Hepatocyte (in vitro differentiated cells): ENCODE results near the gene CRTAP. TPM values are rescaled to one million over a fixed set of nuclear protein-coding genes. Genes with fewer than 3 reads are reported as not detected.

ENCODE experiments used
- DNase-seq: peaks from one replicate; pipeline ENCODE4 v3.0.0-alpha.2; 2016; ENCODE audit warnings: low spot score
- H2AFZ ChIP-seq: fragments of 200-600 bp; sonication (generic); 2 replicates; pipeline ENCODE4 v1.6.0; 2016; ENCODE audit warnings: antibody characterized with exemption, mild to moderate bottlenecking
- H3K27ac ChIP-seq: fragments of 200-600 bp; sonication (generic); 2 replicates; pipeline ENCODE4 v1.5.1; 2016; ENCODE audit warnings: mild to moderate bottlenecking
- H3K27me3 ChIP-seq: fragments of 200-600 bp; sonication (generic); 2 replicates; pipeline ENCODE4 v1.6.1; 2016
- H3K36me3 ChIP-seq: fragments of 200-600 bp; sonication (generic); replicated peaks from 2 replicates; pipeline ENCODE4 v1.5.1; 2016; ENCODE audit warnings: low read depth; ENCODE audit not compliant: insufficient read depth
- H3K4me1 ChIP-seq: fragments of 200-600 bp; sonication (generic); 2 replicates; pipeline ENCODE4 v1.5.1; 2016; ENCODE audit warnings: mild to moderate bottlenecking, moderate library complexity; ENCODE audit not compliant: insufficient read depth
- H3K4me2 ChIP-seq: fragments of 200-600 bp; sonication (generic); 2 replicates; pipeline ENCODE4 v1.6.0; 2016
- H3K4me3 ChIP-seq: fragments of 200-600 bp; sonication (generic); 2 replicates; pipeline ENCODE4 v1.5.1; 2016; ENCODE audit warnings: mild to moderate bottlenecking
- H3K79me2 ChIP-seq: fragments of 200-600 bp; sonication (generic); 2 replicates; pipeline ENCODE4 v1.6.0; 2017; ENCODE audit warnings: mild to moderate bottlenecking
- H3K9me2 ChIP-seq: fragments of 200-600 bp; sonication (generic); replicated peaks from 2 replicates; pipeline ENCODE4 v1.6.0; 2017; ENCODE audit warnings: mild to moderate bottlenecking; ENCODE audit not compliant: insufficient read depth
- H3K9me3 ChIP-seq: fragments of 200-600 bp; sonication (generic); 2 replicates; pipeline ENCODE4 v1.5.1; 2016; ENCODE audit warnings: low read depth, mild to moderate bottlenecking
- H4K20me1 ChIP-seq: fragments of 200-600 bp; sonication (generic); 2 replicates; pipeline ENCODE4 v1.6.0; 2016; ENCODE audit warnings: mild to moderate bottlenecking; ENCODE audit not compliant: insufficient read depth, poor library complexity, severe bottlenecking
- EZH2 ChIP-seq: fragments of 200-600 bp; sonication (generic); IDR thresholded peaks from 2 replicates; pipeline ENCODE4 v1.6.1; 2016; ENCODE audit warnings: antibody characterized with exemption, mild to moderate bottlenecking, borderline replicate concordance
- EZH2phosphoT487 ChIP-seq: fragments of 200-600 bp; sonication (generic); IDR thresholded peaks from one replicate; pipeline ENCODE4 v1.6.1; 2018; ENCODE audit warnings: antibody characterized with exemption, mild to moderate bottlenecking, low read depth, moderate library complexity; ENCODE audit not compliant: unreplicated experiment, severe bottlenecking
- WGBS: methylation state at CpG from one replicate; pipeline ENCODE4 v1.1.6; 2016; ENCODE audit warnings: low lambda C conversion rate; ENCODE audit errors: missing lambda C conversion rate; 5-methylcytosine and 5-hydroxymethylcytosine counted together
- polyA plus RNA-seq: library from polyadenylated mRNA; unstranded; fragments of >200 nt; fragmentation: Nextera tagmentation; extraction: Ambion mirVana; gene quantifications from 2 replicates; pipeline ENCODE4 v1.2.1, GENCODE V29; 2016
- total RNA-seq: library from RNA; depleted of rRNA; stranded (reverse); fragments of >200 nt; gene quantifications from 2 replicates; pipeline ENCODE4 v1.2.3, GENCODE V29; 2014
- TF ChIP-seq, protein P1 (sequence below): fragments of 200-600 bp; sonication (generic); IDR thresholded peaks from 2 replicates; pipeline ENCODE4 v1.5.1; 2016; ENCODE audit warnings: antibody characterized with exemption, mild to moderate bottlenecking; ENCODE audit not compliant: poor library complexity

The CRTAP gene
- total and polyA plus RNA-seq, 2 experiments from 2014 or later: 127 to 178 TPM

GRCh38 chr3:33083958-33084357, 29.9 kb upstream of the CRTAP start:
- H3K4me2 ChIP-seq: no peak overlapping the region
- WGBS: 31% methylated on average over 2 of the region's 2 CpGs
- H4K20me1 ChIP-seq: peaks cover 17% of the 10 kb centered on the region
- H3K9me3 ChIP-seq: no peaks in the 10 kb centered on the region
- H3K36me3 ChIP-seq: no peaks in the 10 kb centered on the region
- no peaks in the 10 kb centered on the region for H3K27me3 ChIP-seq
- no peaks in the 10 kb centered on the region for H3K4me1 ChIP-seq
- no peak overlapping the region for H2AFZ ChIP-seq
- H3K79me2 ChIP-seq: peaks cover 87% of the 10 kb centered on the region
- no peak for DNase-seq
- TF ChIP-seq EZH2phosphoT487 (no peak), EZH2 (no peak)
- TF ChIP-seq, protein P1, sequence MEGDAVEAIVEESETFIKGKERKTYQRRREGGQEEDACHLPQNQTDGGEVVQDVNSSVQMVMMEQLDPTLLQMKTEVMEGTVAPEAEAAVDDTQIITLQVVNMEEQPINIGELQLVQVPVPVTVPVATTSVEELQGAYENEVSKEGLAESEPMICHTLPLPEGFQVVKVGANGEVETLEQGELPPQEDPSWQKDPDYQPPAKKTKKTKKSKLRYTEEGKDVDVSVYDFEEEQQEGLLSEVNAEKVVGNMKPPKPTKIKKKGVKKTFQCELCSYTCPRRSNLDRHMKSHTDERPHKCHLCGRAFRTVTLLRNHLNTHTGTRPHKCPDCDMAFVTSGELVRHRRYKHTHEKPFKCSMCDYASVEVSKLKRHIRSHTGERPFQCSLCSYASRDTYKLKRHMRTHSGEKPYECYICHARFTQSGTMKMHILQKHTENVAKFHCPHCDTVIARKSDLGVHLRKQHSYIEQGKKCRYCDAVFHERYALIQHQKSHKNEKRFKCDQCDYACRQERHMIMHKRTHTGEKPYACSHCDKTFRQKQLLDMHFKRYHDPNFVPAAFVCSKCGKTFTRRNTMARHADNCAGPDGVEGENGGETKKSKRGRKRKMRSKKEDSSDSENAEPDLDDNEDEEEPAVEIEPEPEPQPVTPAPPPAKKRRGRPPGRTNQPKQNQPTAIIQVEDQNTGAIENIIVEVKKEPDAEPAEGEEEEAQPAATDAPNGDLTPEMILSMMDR: no peak
- H3K4me3 ChIP-seq: no peak overlapping the region
- no peak overlapping the region for H3K27ac ChIP-seq
- no peaks in the 10 kb centered on the region for H3K9me2 ChIP-seq

GRCh38 chr3:33088691-33089090, 25.1 kb upstream of the CRTAP start:
- Histone ChIP-seq H4K20me1 (peaks cover 31% of the 10 kb centered on the region), H3K9me3 (no peaks in the 10 kb centered on the region), H3K27ac (no peak overlapping the region), H3K4me1 (no peaks in the 10 kb centered on the region), H2AFZ (no peak overlapping the region), H3K27me3 (no peaks in the 10 kb centered on the region), H3K4me3 (no peak overlapping the region), H3K36me3 (no peaks in the 10 kb centered on the region), H3K79me2 (peaks cover 98% of the 10 kb centered on the region), H3K4me2 (no peak overlapping the region), H3K9me2 (no peaks in the 10 kb centered on the region)
- no peak for TF ChIP-seq EZH2
- TF ChIP-seq, protein P1: no peak
- TF ChIP-seq EZH2phosphoT487: no peak
- no peak for DNase-seq

GRCh38 chr3:33089515-33089914, 24.3 kb upstream of the CRTAP start:
- TF ChIP-seq EZH2phosphoT487 (no peak), EZH2 (no peak)
- TF ChIP-seq, protein P1: no peak
- no peaks in the 10 kb centered on the region for H3K27me3 ChIP-seq
- peaks cover 31% of the 10 kb centered on the region for H4K20me1 ChIP-seq
- DNase-seq: no peak
- H3K79me2 ChIP-seq: peaks cover 98% of the 10 kb centered on the region
- H3K4me2 ChIP-seq: no peak overlapping the region
- H3K36me3 ChIP-seq: no peaks in the 10 kb centered on the region
- no peak overlapping the region for H3K27ac ChIP-seq
- 96% methylated on average over 3 of the region's 3 CpGs for WGBS
- no peak overlapping the region for H2AFZ ChIP-seq
- H3K4me1 ChIP-seq: no peaks in the 10 kb centered on the region
- H3K9me3 ChIP-seq: no peaks in the 10 kb centered on the region
- no peaks in the 10 kb centered on the region for H3K9me2 ChIP-seq
- H3K4me3 ChIP-seq: no peak overlapping the region

GRCh38 chr3:33091746-33092145, 22.1 kb upstream of the CRTAP start:
- H3K79me2 ChIP-seq: peaks cover 94% of the 10 kb centered on the region

More at GRCh38 chr3:33091746-33092145, 22.1 kb upstream of the CRTAP start:
- Histone ChIP-seq H3K36me3 (no peaks in the 10 kb centered on the region), H3K9me2 (no peaks in the 10 kb centered on the region), H3K27ac (no peak overlapping the region), H3K27me3 (no peaks in the 10 kb centered on the region), H4K20me1 (peaks cover 22% of the 10 kb centered on the region), H2AFZ (no peak overlapping the region), H3K4me2 (no peak overlapping the region), H3K4me3 (no peak overlapping the region), H3K9me3 (no peaks in the 10 kb centered on the region), H3K4me1 (no peaks in the 10 kb centered on the region)
- WGBS: 51% methylated on average over 6 of the region's 6 CpGs
- no peak for TF ChIP-seq EZH2
- TF ChIP-seq, protein P1: no peak
- TF ChIP-seq EZH2phosphoT487: no peak
- DNase-seq: no peak
